ENCODE data around the gene CASQ2.

DNA sequence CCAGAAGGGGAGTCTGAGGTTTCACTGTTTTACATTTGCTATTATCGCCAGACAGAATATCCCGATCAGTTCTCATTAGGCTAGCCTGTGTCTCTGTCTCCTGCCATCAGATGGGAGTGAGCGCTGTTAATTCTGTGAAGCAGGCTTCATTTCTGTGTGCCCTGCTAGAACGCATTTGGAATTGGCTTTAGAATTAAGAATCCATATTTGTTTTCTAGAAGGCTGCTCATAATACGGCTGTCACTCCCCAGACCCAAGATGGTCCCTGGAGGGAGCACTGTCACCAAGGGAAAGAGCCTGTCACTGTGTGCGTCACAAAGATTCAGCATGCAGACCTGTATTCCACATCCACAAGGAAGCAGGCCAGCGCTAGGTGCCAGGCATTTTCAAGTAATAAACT is 49.2 kb downstream of the CASQ2 start:
- TF ChIP-seq, protein P1, sequence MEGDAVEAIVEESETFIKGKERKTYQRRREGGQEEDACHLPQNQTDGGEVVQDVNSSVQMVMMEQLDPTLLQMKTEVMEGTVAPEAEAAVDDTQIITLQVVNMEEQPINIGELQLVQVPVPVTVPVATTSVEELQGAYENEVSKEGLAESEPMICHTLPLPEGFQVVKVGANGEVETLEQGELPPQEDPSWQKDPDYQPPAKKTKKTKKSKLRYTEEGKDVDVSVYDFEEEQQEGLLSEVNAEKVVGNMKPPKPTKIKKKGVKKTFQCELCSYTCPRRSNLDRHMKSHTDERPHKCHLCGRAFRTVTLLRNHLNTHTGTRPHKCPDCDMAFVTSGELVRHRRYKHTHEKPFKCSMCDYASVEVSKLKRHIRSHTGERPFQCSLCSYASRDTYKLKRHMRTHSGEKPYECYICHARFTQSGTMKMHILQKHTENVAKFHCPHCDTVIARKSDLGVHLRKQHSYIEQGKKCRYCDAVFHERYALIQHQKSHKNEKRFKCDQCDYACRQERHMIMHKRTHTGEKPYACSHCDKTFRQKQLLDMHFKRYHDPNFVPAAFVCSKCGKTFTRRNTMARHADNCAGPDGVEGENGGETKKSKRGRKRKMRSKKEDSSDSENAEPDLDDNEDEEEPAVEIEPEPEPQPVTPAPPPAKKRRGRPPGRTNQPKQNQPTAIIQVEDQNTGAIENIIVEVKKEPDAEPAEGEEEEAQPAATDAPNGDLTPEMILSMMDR (IDR thresholded peaks at IDR 0.05; ENCODE audit: insufficient read depth, low read depth, low read length) = no peak
- TF ChIP-seq EZH2 (IDR thresholded peaks at IDR 0.05; ENCODE audit: insufficient read depth, low read length) = no peak

Measured in astrocyte (in vitro differentiated cells and primary cell).